K562 (cell line): ENCODE data around the gene KDELR3. TPM values are rescaled to one million over a fixed set of nuclear protein-coding genes. Genes with fewer than 3 reads are reported as not detected.

ENCODE experiments used
- ATAC-seq: fragments of 200-7000 bp; cut with Tn5 transposase; 3 replicates; pipeline ENCODE4 v1.9.1; 2020; ENCODE audit warnings: moderate library complexity
- BruUV-seq: library from RNA; stranded (reverse); fragments of 400-500 nt; replicated peaks from 2 replicates; lab custom pipeline; 2021; lab: Mats Ljungman, UMichigan
- CTCF ChIA-PET: fragments of 300-600 bp; formaldehyde crosslinking; extraction: SDS; loops from one replicate; lab custom pipeline; 2021; ENCODE audit warnings: low intra/inter-chr PET ratio; lab: Yijun Ruan, JAX
- POLR2A ChIA-PET: fragments of 300-600, 350-650 bp; sonication (Branson Sonifier 250); formaldehyde crosslinking; extraction: SDS; loops from one replicate; lab custom pipeline; 2021; ENCODE audit warnings: antibody characterized with exemption, inconsistent platforms; lab: Yijun Ruan, JAX
- DNase-seq, 4 experiments: peaks; one replicate each; pipeline versions ENCODE4 v3.0.0 to v3.0.0-alpha.2; 2011 to 2018; ENCODE audit warnings: low spot score in 3 of 4, mixed read lengths in 3 of 4; ENCODE audit errors: extremely low read depth in 1 of 4
- FAIRE-seq: peaks from 2 replicates; lab custom pipeline; 2011; peaks lifted over from hg19 to GRCh38; lab: Jason Lieb, UNC
- H2AFZ ChIP-seq: 2 replicates; pipeline ENCODE4 v1.6.0; 2011; ENCODE audit warnings: low read depth, low read length, control low read depth, inconsistent platforms
- H3K27ac ChIP-seq: fragments of 200-600 bp; 3 replicates; pipeline ENCODE4 v1.8.0; 2011; ENCODE audit warnings: low read depth, mild to moderate bottlenecking, control low read depth, inconsistent platforms, low read length, moderate library complexity, mixed read lengths; ENCODE audit errors: extremely low read depth
- H3K27me3 ChIP-seq, 2 experiments: fragments of 300-600 bp in 1 of 2; 2 replicates in 1 of 2; 3 replicates in 1 of 2; pipeline versions ENCODE4 v1.6.0 to v1.8.0; 2011; ENCODE audit warnings: inconsistent platforms in 2 of 2, low read length in 2 of 2, mild to moderate bottlenecking in 1 of 2, mixed read lengths in 1 of 2, moderate library complexity in 1 of 2; ENCODE audit not compliant: control insufficient read depth in 2 of 2, insufficient read depth in 2 of 2
- H3K36me3 ChIP-seq: fragments of 300-600 bp; 3 replicates; pipeline ENCODE4 v1.8.0; 2011; ENCODE audit warnings: mild to moderate bottlenecking, low read length, inconsistent platforms; ENCODE audit not compliant: control insufficient read depth, insufficient read depth
- H3K4me1 ChIP-seq, 2 experiments: fragments of 200-600 bp in 1 of 2; replicated peaks in 1 of 2; 2 replicates in 1 of 2; 3 replicates in 1 of 2; pipeline versions ENCODE4 v1.5.1 to v1.8.0; 2011; ENCODE audit warnings: inconsistent platforms in 2 of 2, low read length in 2 of 2, mild to moderate bottlenecking in 1 of 2, mixed read lengths in 1 of 2, moderate library complexity in 1 of 2; ENCODE audit not compliant: control insufficient read depth in 2 of 2, insufficient read depth in 2 of 2
- H3K4me2 ChIP-seq: 2 replicates; pipeline ENCODE4 v1.6.1; 2011; ENCODE audit warnings: low read length, control low read depth, inconsistent platforms, mixed read lengths; ENCODE audit not compliant: insufficient read depth
- H3K4me3 ChIP-seq: fragments of 200-600 bp; sonication (generic), shearing (Covaris generic); 2 replicates; pipeline ENCODE4 v1.5.1; 2016; ENCODE audit warnings: control low read depth, inconsistent platforms
- H3K79me2 ChIP-seq: fragments of 200-600 bp; 3 replicates; pipeline ENCODE4 v1.8.0; 2011; ENCODE audit warnings: low read length, inconsistent platforms; ENCODE audit not compliant: control insufficient read depth, insufficient read depth
- H3K9ac ChIP-seq, 2 experiments: 2 replicates each; pipeline versions ENCODE4 v1.6.0 to v1.6.1; 2011; ENCODE audit warnings: low read depth in 2 of 2, low read length in 2 of 2, control low read depth in 1 of 2, inconsistent platforms in 1 of 2, mild to moderate bottlenecking in 1 of 2, mixed read lengths in 1 of 2; ENCODE audit not compliant: insufficient read depth in 1 of 2
- H3K9me1 ChIP-seq: one replicate; pipeline ENCODE4 v1.6.0; 2011; ENCODE audit warnings: inconsistent platforms, mild to moderate bottlenecking, low read length, moderate library complexity; ENCODE audit not compliant: control insufficient read depth, insufficient read depth
- H3K9me3 ChIP-seq: replicated peaks from 2 replicates; pipeline ENCODE4 v1.5.1; 2011; ENCODE audit warnings: low read depth, low read length, inconsistent platforms; ENCODE audit not compliant: control insufficient read depth, insufficient read depth
- H4K20me1 ChIP-seq: replicated peaks from 2 replicates; pipeline ENCODE4 v1.6.1; 2011; ENCODE audit warnings: low read length, inconsistent platforms, mixed read lengths; ENCODE audit not compliant: control insufficient read depth, insufficient read depth
- ATF7 ChIP-seq: fragments of 450-650 bp; IDR thresholded peaks from 2 replicates; pipeline ENCODE4 v1.7.1; 2014; ENCODE audit warnings: mild to moderate bottlenecking, moderate library complexity
- FIP1L1 ChIP-seq: fragments of 200-400 bp; formaldehyde crosslinking; IDR thresholded peaks from 2 replicates; pipeline ENCODE4 v1.6.1; 2018; ENCODE audit warnings: mild to moderate bottlenecking, low read depth, low read length; ENCODE audit not compliant: poor library complexity, severe bottlenecking
- HDGF ChIP-seq: fragments of 450-650 bp; IDR thresholded peaks from 2 replicates; pipeline ENCODE4 v1.6.1; 2016
- MTA2 ChIP-seq: fragments of 450-650 bp; IDR thresholded peaks from 2 replicates; pipeline ENCODE4 v1.6.1; 2016; ENCODE audit warnings: low read depth
- PREB ChIP-seq: sonication (generic); formaldehyde crosslinking; IDR thresholded peaks from 2 replicates; pipeline ENCODE4 v1.8.1; 2023; ENCODE audit warnings: mild to moderate bottlenecking, missing genetic modification reagents
- SAP30 ChIP-seq: fragments of 200-600 bp; sonication (generic); IDR thresholded peaks from 2 replicates; pipeline ENCODE4 v1.6.1; 2012; ENCODE audit warnings: borderline replicate concordance, low read depth, mild to moderate bottlenecking, moderate library complexity, low read length, control low read depth, inconsistent platforms; ENCODE audit not compliant: insufficient read depth, poor library complexity, severe bottlenecking
- STAG1 ChIP-seq: sonication (generic); formaldehyde crosslinking; IDR thresholded peaks from 2 replicates; pipeline ENCODE4 v1.5.0; 2020; ENCODE audit warnings: missing genetic modification reagents, borderline replicate concordance
- U2AF1 ChIP-seq: fragments of 200-400 bp; formaldehyde crosslinking; optimal IDR thresholded peaks from 2 replicates; pipeline ENCODE3; 2017; ENCODE audit warnings: mild to moderate bottlenecking, low read depth, low read length, moderate library complexity
- ZBTB40 ChIP-seq, 2 experiments: fragments of 450-650 bp in 1 of 2; sonication (generic) in 1 of 2; formaldehyde crosslinking in 1 of 2; IDR thresholded peaks; 2 replicates each; pipeline versions ENCODE4 v1.7.1 to v1.9.0; 2016 to 2022; ENCODE audit warnings: inconsistent platforms in 1 of 2, mild to moderate bottlenecking in 1 of 2, missing genetic modification reagents in 1 of 2
- ZNF699 ChIP-seq: fragments of 250-450 bp; sonication (Bioruptor Pico); IDR thresholded peaks from 2 replicates; pipeline ENCODE4 v1.8.0; 2021; ENCODE audit warnings: mild to moderate bottlenecking, moderate library complexity; ENCODE audit not compliant: insufficient replicate concordance
- WGBS: fragments of 100-300 bp; shearing (Covaris generic); methylation state at CpG from one replicate; pipeline ENCODE4 v1.1.6; 2016; ENCODE audit warnings: low coverage, mixed read lengths; ENCODE audit not compliant: insufficient coverage; ENCODE audit errors: missing lambda C conversion rate; 5-methylcytosine and 5-hydroxymethylcytosine counted together
- in situ Hi-C: fragments of 300-500 bp; cut with MboI; formaldehyde crosslinking; loops from 4 replicates; pipeline ENCODE4 v1.15.0; 2018; ENCODE audit warnings: inconsistent platforms, mixed read lengths
- intact Hi-C: fragments of 100-400 bp; cut with micrococcal nuclease; formaldehyde crosslinking; loops from 2 replicates; pipeline ENCODE4 v1.14.2; 2022
- polyA plus RNA-seq, 8 experiments: library from polyadenylated mRNA; depleted of rRNA in 4 of 8; stranded (reverse) in 5 of 8; unstranded in 3 of 8; fragments of >200 nt; fragmentation: Nextera tagmentation in 2 of 8; fragmentation: Illumina TruSeq in 1 of 8; extraction: Ambion mirVana in 2 of 8; extraction: Trizol in 1 of 8; gene quantifications; 2 replicates each; pipeline versions ENCODE4 v1.2.1 to v1.2.3, GENCODE V29; 2011 to 2014; ENCODE audit warnings: inconsistent platforms in 1 of 8, missing spikeins in 1 of 8
- total RNA-seq, 7 experiments: library from RNA; depleted of rRNA in 6 of 7; stranded (reverse); fragments of >200 nt in 6 of 7; fragmentation: Illumina TruSeq in 2 of 7; extraction: Trizol in 2 of 7; gene quantifications; 2 replicates each; pipeline versions ENCODE4 v1.2.1 to v1.2.3, GENCODE V29; 2011 to 2021; ENCODE audit warnings: low replicate concordance in 1 of 7

KDELR3 gene
- total and polyA plus RNA-seq, 9 of the 15 experiments (the other 6 are each of a cell fraction or from before 2014, with no cell fraction given) = 7.1 to 44.8 (median 9.6) TPM

- peaks cover 11% of the 10 kb centered on the region; the same call in 1 of the 2 replicates for H4K20me1 ChIP-seq
- H2AFZ ChIP-seq = no peak overlapping the region
- H3K27ac ChIP-seq = no peak overlapping the region
- in situ Hi-C loops = no loop called here
- H3K27me3 ChIP-seq = no peaks in the 10 kb centered on the region; a peak in 2 of 5 replicates
- ChIA-PET POLR2A (interaction anchor here (0.6 to 0.7 kb wide), 2 partner anchors 18 to 27 kb away, joined by 3 to 4 read pairs; no protein-coding TSS in a partner anchor), CTCF (no interaction called here)
- H3K9ac ChIP-seq = no peak overlapping the region
- H3K9me1 ChIP-seq = no peaks in the 10 kb centered on the region
- intact Hi-C loops = no loop called here
- H3K9me3 ChIP-seq = no peaks in the 10 kb centered on the region
- H3K4me2 ChIP-seq = no peak overlapping the region
- no TSS peak for BruUV-seq
- H3K4me1 ChIP-seq = peaks cover 3 to 29% of the 10 kb centered on the region in 2 experiments; a peak in 3 of 5 replicates
- DNase-seq (no peak), FAIRE-seq (no peak), ATAC-seq (no peak)
- no peaks in the 10 kb centered on the region for H3K36me3 ChIP-seq
- WGBS = 40% methylated on average over 10 of the region's 14 CpGs
- no peak overlapping the region for H3K4me3 ChIP-seq
- H3K79me2 ChIP-seq = no peaks in the 10 kb centered on the region
- no peak for TF ChIP-seq FIP1L1
- TF ChIP-seq MTA2 = no peak
- no peak for TF ChIP-seq ZBTB40 (IDR thresholded peaks at IDR 0.05)
- no peak for TF ChIP-seq ZBTB40 (CRISPR knock-in tag; IDR thresholded peaks at IDR 0.05)
- no peak for TF ChIP-seq STAG1 (CRISPR knock-in tag)
- TF ChIP-seq ZNF699 (CRISPR knock-in tag) = no peak
- no peak for TF ChIP-seq PREB (CRISPR knock-in tag)
- TF ChIP-seq ATF7 = no peak
- no peak for TF ChIP-seq HDGF
- TF ChIP-seq U2AF1 = no peak
- no peak for TF ChIP-seq SAP30
Observed at GRCh38 chr22:38448945-38449745, 18.8 kb upstream of the KDELR3 start.
